ENCODE results near the gene MMP19.
"Not testable (repeated sequence)": the region's sequence is repeated elsewhere in the genome, so short reads cannot be mapped to it uniquely, and the experiment has no call there.

MMP19 gene, protein sequence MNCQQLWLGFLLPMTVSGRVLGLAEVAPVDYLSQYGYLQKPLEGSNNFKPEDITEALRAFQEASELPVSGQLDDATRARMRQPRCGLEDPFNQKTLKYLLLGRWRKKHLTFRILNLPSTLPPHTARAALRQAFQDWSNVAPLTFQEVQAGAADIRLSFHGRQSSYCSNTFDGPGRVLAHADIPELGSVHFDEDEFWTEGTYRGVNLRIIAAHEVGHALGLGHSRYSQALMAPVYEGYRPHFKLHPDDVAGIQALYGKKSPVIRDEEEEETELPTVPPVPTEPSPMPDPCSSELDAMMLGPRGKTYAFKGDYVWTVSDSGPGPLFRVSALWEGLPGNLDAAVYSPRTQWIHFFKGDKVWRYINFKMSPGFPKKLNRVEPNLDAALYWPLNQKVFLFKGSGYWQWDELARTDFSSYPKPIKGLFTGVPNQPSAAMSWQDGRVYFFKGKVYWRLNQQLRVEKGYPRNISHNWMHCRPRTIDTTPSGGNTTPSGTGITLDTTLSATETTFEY

DNA sequence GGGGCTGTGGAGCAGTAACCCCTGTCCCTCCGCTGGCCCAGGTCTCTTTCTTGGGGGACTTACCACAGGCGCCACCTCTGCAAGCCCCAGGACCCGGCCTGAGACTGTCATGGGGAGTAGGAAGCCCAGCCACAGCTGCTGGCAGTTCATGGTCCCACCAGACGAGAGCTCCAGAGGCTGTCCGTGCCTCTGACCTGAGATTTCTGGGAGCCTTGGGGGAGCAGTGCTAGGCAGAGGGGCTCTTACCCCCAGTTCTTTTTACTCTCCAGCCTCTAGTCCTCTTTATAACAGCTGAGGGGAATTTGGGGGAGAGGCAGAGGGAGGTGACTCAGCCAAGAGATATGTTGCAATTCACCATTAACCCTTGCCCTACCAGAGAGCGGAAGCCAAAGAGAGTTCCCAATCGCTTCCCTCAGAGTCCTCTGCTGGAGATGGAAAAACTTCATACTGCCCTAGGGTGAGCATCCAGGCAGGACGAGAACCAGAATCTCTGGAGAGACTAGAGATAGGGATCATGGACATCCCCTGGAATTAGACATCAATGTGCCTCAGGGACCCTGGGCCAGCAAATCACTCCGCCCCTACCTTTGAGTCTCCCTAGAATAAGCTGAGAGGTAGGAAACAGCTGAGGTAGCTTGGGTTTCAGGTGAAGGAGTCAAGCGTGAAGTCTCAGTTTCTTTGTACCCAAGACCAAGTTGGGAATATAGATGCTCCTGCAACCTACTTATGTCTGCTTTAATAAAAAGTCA is at the start of gene MMP19:
TSS of gene MMP19 (minus strand) at position 256 of the 749 bp plus-strand sequence. CDS start at position 150, 106 bp downstream.
- no peak for ATAC-seq
- no peak for DNase-seq

DNA sequence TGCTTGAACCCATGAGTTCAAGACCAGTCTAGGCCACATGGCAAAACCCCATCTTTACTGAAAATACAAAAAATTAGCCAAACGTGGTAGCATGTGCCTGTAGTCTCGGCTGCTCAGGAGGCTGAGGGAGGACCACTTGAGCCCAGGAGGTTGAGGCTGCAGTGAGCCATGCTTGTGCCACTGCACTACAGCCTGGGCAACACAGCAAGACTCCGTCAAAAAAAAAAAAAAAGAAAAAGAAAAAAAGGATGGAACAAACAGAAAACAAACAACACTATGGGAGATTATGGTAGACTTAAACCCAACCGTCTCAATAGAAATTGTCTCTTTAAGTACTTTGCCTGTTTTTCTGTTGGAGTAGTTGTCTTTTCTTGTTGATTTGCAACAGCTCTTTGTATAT is 48.6 kb upstream of the MMP19 start:
- no peak for DNase-seq
- ATAC-seq = no peak

DNA sequence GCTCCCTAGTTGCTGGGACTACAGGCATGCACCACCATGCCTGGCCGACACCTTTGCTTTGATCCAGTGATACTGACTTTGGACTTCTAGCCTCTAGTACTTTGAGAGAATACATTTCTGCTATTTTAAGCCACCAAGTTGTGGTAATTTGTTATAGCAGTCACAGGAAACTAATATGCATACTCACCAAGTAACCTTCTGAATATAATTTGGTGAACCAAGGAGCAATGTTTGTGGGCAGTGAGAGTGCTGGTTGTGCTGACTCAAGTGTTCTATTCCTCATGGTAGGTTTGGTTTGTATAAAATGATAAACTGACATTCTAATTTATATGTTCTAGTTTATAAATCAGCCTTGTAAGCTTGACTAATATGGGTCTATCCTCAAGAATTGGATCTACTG is 42.4 kb upstream of the MMP19 start:
- DNase-seq (no peak), ATAC-seq (peak; percentile 61)

DNA sequence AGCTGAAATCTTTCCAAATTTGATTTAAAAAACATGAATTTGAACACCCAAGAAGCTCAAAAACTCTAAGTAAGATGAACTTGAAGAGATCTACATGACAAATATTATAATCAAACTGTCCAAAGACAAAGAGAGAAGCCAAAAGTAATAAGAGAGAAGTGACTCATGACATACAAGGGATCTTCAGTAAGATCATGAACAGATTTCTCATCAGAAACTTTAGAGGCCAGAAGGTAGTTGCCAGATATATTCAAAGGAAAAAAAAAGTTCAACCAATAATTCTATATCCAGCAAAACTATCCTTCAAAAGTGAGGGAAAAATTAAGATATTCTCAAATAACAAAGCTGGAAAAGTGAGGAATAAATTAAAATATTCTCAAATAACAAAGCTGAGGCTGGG is 35.1 kb upstream of the MMP19 start:
- no peak for ATAC-seq
- no peak for DNase-seq

DNA sequence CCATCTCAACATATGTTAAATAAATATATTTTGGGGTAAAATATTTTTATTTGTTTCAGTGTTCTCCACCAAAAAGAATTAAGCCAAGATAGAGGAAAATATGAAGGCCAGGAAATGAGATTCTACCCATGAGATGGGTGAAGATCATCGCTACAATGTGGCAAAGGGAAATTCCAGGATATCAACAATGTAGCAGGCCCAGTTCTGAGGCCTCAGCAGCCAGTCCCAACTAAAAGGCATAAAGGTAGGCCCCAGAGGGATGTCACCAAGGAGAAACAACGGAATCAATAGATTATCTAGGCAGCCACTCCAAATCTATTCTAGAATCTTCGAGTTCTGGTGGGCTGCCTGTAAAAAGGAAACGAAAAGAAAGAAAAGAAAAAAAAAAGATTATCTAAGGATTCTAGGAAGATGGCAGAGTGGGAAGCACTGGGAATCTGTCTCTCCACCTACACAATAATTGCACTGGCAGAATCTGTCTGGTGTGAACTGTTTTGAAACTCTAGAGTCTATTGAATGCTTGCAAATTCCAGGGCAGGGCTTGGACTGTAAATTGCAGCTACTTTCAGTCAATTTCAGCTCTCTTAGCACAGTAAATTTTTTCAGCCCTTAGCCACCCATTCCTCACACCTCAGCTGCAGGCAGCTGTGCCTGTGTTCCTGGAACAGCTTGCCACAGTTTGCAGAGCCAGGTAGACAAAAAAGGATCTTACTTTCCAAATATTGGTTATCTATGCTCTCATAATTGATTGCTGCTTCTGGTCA is 33.1 kb upstream of the MMP19 start:
- ATAC-seq = no peak

DNA sequence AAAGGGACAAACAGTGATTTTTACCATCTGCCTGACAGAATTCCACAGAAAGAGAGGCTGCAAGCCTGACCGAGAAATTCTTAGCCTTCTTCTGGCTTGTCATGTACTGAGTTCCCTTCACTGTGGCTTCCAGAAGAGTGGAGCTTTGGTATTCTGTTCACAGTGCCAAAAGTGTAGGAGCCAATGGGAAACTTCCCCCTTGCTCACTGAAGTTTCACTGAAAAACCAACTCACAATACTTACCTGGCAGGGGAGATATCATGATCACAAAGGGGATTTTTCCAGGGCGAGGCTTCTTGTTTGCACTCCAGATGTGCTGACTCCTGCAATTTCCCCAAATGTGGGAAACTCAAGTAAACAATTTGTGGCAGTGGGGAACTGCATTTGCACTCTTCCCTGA is 31.7 kb upstream of the MMP19 start:
- DNase-seq = no peak
- ATAC-seq = no peak

More for the DNA sequence above, 33.1 kb upstream of the MMP19 start:
- DNase-seq = no peak

DNA sequence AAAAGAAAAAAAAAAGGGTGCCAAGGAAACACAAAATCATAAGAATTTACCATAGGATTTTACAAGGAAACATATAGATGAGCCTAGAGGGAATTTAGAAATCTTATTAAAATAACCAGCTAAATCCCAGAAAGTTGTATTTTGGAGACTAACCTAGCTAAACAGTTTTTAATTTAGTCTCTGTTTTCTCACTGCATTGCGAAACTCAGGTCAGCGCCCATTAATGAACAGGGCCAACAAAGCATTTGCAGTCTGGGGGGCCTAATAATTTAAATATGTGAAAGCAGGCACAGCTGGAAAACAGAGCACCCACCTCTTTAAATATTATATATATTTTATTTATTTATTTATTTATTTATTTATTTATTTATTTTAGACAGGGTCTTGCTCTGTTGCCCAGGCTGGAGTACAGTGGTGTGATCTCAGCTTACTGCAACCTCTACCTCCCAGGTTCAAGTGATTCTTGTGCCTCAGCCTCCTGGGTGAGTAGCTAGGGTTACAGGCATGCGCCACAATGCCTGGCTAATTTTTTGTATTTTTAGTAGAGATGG is 23.8 kb upstream of the MMP19 start:
- not testable (repeated sequence) for DNase-seq, ATAC-seq

DNA sequence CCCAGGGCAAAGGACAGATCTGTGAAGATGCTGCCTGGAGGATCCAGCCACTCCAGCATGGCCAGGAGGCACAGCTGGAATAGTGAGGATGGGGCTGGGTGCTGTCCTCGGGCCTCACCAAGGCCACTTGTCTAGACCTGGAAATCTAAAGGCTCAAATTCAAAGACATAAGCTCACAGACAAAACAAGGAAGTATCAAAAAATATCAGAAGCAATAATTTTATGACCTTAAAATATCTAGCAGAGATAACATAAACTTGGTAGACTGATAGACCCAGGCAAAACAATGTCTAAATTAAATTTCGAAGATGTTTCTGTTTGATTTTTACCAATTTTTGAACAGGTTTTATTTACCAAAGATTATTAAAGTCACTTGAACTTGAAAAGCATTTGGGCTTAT is 22.6 kb upstream of the MMP19 start:
- ATAC-seq (no peak), DNase-seq (no peak)

DNA sequence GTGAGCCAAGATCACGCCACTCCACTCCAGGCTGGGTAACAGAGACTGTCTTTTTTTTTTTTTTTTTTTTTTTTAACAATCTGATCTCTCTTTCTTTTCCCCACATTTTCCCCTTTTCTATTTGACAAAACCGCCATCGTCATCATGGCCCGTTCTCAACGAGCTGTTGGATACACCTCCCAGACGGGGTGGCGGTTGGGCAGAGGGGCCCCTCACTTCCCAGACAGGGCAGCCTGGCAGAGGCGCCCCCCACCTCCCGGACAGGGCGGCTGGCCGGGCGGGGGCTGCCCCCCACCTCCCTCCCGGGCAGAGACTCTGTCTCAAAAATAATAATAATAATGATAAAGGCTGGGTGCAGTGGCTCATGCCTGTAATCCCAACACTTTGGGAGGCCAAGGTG is 20.2 kb upstream of the MMP19 start:
- not testable (repeated sequence) for ATAC-seq, DNase-seq

DNA sequence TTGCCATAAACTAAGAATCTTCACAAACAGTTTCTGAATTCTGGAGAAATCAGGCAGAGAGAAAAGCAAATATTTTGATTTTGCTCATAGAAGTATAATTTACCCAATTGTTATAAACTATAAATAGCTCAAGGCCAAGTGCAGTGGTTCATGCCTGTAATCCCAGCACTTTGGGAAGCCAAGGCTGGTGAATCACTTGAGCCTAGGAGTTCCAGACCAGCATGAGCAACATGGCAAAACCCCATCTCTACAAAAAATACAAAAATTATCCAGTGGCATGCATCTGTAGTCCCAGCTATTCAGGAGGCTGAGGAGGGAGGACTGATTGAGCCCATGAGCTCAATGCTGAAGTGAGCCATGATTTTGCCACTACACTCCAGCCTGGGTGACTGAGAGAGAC is 19.6 kb upstream of the MMP19 start:
- DNase-seq (no peak), ATAC-seq (no peak)

DNA sequence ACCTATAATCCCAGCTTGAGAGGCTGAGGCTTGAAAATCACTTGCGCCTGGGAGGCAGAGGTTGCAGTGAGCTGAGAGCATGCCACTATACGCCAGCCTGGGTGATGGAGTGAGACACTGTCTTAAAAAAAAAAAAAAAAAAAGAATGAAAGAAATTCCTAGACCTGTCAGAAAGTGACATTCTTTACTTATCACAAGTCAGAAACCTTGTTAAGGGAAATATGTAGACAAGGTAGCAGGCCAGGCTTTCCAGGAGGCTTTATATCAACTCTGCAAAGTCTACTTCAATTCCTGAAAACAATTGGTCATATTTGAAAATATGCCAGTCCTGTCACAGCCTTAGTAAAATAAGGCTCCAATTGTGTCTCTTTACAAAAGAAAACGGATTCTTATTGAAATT is 19.1 kb upstream of the MMP19 start:
- no peak for DNase-seq
- ATAC-seq = no peak

DNA sequence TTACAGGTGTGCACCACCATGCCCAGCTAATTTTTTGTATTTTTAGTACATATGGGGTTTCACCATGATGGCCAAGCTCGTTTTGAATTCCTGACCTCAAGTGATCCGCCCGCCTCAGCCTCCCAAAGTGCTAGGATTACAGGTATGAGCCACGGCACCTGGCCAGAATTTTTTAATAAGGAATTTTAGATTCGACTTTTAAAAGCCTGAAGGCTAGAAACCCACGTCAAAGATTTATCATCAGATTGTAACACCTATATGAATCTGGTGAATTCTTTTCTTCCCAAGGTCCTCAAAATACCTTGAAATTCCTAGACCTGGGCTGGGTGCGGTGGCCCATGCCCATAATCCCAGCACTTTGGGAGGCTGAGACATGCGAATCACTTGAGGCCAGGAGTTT is 18.7 kb upstream of the MMP19 start:
- DNase-seq (no peak), ATAC-seq (no peak)

DNA sequence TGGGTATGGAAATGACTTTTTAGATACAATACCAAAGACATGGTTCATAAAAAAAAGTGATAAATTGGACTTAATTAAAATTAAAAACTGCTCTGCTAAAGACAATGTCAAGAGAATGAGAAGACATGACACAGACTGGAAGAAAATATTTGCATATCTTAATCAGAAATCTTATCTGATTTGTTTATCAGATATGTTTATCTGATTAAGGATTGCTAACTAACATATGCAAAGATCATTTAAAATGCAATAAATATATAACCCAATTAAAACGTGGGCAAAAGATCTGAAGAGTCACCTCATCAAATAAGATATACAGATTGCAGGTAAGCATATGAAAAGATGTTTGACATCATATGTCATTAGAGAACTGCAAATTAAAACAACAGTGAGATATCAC is 10.0 kb upstream of the MMP19 start:
- DNase-seq = no peak
- no peak for ATAC-seq

DNA sequence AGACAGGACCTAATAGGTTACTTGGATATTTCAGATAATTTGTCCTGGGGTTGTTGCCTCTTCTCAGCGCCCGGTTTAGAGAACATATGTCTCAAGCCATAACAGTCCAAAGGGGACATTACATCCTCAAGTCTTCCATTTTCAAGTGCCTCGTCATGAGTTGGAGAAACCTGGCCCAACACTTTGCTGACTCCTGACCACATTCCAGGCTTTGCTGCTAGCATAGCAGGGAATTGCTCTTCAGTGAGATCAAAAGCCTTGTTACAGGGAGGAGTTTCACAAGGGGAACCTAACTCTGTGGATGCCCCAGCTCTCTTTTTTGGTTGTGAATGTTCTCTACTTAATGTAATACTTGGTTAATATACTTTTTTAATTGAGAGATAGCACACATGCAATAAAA is 8.2 kb upstream of the MMP19 start:
- ATAC-seq = no peak
- DNase-seq = no peak

DNA sequence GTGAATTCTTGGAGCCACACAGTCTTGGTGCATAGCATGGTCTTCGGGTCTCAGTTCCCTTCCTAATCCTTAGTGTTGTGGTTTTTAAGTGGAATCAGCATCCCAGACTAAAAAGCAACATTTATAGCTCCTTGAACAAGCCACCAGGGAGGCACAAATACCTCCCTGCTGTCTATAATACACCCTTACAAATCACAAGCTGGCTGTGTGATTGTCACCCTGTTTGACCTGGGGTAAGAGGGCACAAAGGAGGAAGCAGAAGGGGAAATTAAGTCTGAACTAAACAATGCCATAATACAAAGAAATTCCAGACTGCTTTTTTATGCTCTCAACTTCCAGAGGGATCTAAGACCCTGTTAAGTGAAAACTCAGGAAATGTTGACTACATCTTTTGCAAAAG is 7.7 kb upstream of the MMP19 start:
- no peak for ATAC-seq
- DNase-seq = no peak

DNA sequence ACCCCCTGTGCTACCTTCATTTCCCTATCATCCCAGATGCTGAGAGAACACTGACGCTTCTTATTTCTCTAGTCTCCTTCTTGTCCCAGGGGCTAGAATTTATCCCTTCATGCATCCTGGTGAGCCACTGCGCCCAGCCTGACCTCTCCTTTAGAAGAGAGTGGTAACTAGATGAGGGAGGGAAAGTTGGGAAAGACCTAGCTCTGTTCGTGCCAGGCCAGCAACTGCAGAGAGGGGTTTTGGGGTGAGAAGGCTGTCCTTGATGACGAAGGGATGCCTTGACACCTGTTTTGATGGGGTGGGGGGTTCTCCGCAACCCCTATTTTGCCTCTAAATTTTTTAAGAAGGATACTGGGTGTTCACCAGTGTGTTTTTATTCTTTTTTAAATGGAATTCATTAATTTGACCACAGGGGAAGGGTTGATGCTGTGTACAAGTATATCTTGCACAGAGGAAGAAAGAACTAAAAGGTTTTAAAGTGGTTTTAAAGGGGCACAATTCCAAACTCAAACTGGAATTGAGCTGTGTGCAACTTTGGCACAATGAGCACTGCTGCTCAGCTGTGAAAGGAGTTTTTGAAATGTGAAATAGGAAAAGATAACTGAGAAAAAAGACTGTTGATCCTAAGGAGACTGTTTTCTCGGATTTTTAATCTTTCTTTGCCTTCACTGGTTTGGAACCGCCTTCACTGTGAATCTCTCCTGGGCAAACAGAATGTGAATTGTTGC is 7.0 kb upstream of the MMP19 start:
- ATAC-seq (no peak), DNase-seq (no peak)

DNA sequence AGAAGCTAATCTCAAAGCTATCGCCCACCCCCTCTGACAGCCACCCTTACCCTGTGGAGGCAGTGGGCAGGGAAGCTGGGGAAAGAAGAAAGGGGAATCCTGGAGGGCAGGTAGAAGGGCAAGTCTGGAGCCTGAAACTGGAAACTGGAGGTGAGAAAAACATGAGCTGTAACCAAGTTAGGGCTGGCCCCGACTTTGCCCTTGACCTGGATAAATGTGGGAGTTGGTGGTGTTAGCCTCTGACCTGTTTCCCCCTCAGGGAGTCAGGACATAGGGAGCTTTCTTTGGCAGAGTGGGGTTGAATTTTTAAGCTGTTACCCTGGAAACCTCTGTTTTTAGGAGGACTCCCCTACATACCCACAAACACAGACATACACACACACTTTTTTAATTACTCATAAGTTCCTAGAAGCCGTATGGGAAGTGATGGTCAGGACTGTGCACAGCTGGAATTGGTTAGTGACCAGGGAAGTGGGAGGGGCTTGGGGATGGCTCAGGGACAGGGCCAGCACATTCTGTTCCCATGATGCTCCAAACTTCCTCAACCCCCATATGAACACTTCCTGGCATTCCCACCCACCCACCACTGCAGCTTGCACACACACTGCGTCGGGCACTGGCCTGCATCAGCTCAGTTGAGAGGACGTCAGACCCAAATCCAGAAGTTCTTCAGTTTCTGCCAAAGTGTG is 5.0 kb upstream of the MMP19 start:
- ATAC-seq (peak; percentile 76), DNase-seq (peak; percentile 48)

DNA sequence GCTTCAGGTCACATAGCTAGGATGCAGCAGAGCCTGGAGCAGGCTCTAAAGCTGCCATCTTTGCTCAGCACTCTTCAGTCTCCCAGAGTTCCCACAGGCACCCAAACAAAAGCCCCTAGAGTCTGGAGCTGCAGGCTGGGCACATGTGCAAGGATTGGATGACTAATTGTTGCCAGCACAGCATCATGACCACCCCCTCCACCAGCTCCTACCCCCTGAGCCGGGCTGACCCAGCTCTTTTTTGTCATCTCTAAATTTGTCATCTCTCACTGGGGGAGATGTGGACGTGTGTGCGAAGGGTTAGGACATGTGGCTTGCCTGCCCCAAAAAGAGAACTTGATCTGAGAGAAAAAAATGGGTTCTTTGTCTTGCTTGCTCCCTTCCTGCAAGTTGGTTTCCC is 4.3 kb upstream of the MMP19 start:
- peak; percentile 78 for ATAC-seq

DNA sequence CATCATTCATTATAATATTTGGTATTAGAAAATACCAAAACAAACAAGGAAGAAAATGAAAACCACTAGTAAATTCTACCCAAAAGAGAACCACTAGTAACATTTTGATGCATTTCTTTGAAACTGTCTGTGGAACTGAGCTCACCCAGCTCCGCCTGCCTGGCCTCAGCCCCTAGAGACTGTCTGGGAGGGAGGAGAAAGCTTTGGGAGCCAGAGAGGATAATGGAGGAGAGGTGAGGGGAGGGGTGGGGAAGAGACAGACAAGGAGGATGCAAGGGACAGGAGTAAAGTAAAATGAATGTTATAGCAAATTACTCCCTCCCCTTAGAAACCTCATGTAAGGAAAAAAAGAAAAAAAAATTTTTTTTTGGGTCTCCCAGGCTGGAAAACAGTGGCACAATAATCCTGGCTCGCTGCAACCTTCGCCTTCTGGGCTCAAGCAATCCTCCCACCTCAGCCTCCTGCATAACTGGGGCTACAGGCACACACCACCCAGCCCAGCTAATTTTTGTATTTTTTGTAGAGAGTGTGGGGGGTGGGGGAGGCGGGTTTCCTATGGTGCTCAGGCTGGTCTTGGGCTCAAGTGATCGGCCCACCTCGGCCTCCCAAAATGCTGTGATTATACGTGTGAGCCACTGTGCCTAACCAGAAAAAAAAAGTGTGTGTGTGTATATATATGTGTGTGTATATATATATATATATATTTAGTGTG is 3.2 kb upstream of the MMP19 start:
- ATAC-seq = no peak
- no peak for DNase-seq

More for the DNA sequence above, 4.3 kb upstream of the MMP19 start:
- peak; percentile 58 for DNase-seq

DNA sequence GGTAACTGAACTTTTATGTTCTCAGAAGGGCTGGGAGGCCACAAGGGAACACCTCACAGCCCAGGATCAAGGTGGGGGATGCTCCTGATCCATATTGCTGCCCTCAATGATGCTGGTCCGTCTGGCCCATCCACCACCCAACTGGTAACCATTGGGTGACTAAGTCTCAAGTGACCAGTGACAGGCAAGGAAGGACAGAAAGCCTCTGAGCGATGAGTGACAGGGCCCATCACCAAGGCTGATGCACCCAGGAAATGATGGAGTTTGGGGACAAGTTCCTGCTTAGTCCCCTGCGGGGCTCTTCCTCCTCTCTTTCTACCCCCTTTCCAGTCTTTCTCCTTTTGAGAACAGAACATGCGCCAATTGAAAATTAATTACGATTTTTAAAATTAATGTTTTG is 2.6 kb upstream of the MMP19 start:
- DNase-seq (no peak), ATAC-seq (no peak)
